GM12891 (cell line): Measurements from ENCODE around the gene FGGY.

Experiments used
- PAX5 ChIP-seq: IDR thresholded peaks from 2 replicates; pipeline ENCODE4 v1.6.1; 2011; ENCODE audit warnings: low read length, moderate library complexity, mild to moderate bottlenecking; ENCODE audit not compliant: insufficient read depth, severe bottlenecking
- POLR2A ChIP-seq: IDR thresholded peaks from 2 replicates; pipeline ENCODE4 v1.6.1; 2011; ENCODE audit warnings: low read depth, low read length, control low read depth
- POLR2AphosphoS5 ChIP-seq: IDR thresholded peaks from 2 replicates; pipeline ENCODE4 v1.6.1; 2011; ENCODE audit warnings: low read depth, low read length, control low read depth
- SPI1 ChIP-seq: IDR thresholded peaks from 2 replicates; pipeline ENCODE4 v1.6.1; 2011; ENCODE audit warnings: low read depth, low read length, control low read depth
- TAF1 ChIP-seq: IDR thresholded peaks from 2 replicates; pipeline ENCODE4 v1.6.1; 2011; ENCODE audit warnings: low read depth, low read length, control low read depth

GRCh38 chr1:59445040-59445439 is 148.1 kb downstream of the FGGY start:
- no peak for TF ChIP-seq TAF1
- TF ChIP-seq POLR2A = no peak
- no peak for TF ChIP-seq POLR2AphosphoS5
- no peak for TF ChIP-seq SPI1
- no peak for TF ChIP-seq PAX5
